Measurements from ENCODE around the gene MAFG. TPM values are rescaled to one million over a fixed set of nuclear protein-coding genes. Genes with fewer than 3 reads are reported as not detected.

Gene MAFG
- total and polyA plus RNA-seq, 2 experiments from 2014 or later: 21.3 to 28.5 TPM

- Histone ChIP-seq H3K27ac (no peak overlapping the region), H3K4me3 (no peak overlapping the region), H3K27me3 (no peaks in the 10 kb centered on the region), H3K36me3 (replicated peaks; ENCODE audit: insufficient read depth, low read depth) (no peaks in the 10 kb centered on the region), H3K9me3 (ENCODE audit: low read depth) (no peaks in the 10 kb centered on the region), H3K4me1 (ENCODE audit: insufficient read depth) (peaks cover 11% of the 10 kb centered on the region), H3K9me2 (replicated peaks; ENCODE audit: insufficient read depth) (no peaks in the 10 kb centered on the region), H3K4me2 (peak overlapping the region; percentile 91), H2AFZ (no peak overlapping the region), H4K20me1 (ENCODE audit: insufficient read depth, poor library complexity, severe bottlenecking) (peaks cover 3% of the 10 kb centered on the region), H3K79me2 (no peaks in the 10 kb centered on the region)
- no peak for DNase-seq (ENCODE audit: low spot score)
- 67% methylated on average over 16 of the region's 21 CpGs for WGBS (ENCODE audit: low lambda C conversion rate, missing lambda C conversion rate)
- TF ChIP-seq EZH2phosphoT487 (IDR thresholded peaks at IDR 0.05; ENCODE audit: low read depth, severe bottlenecking, unreplicated experiment) (no peak), CTCF (IDR thresholded peaks at IDR 0.05; ENCODE audit: poor library complexity) (no peak), EZH2 (IDR thresholded peaks at IDR 0.05; ENCODE audit: borderline replicate concordance) (no peak)
Measured at GRCh38 chr17:81901167-81902022, 26.1 kb downstream of the MAFG start.

- H3K4me3 ChIP-seq: no peak overlapping the region
- TF ChIP-seq EZH2 (IDR thresholded peaks at IDR 0.05; ENCODE audit: borderline replicate concordance) (no peak), EZH2phosphoT487 (IDR thresholded peaks at IDR 0.05; ENCODE audit: low read depth, severe bottlenecking, unreplicated experiment) (no peak), CTCF (IDR thresholded peaks at IDR 0.05; ENCODE audit: poor library complexity) (no peak)
- peaks cover 11% of the 10 kb centered on the region for H3K4me1 ChIP-seq (ENCODE audit: insufficient read depth)
- H3K9me3 ChIP-seq (ENCODE audit: low read depth): no peaks in the 10 kb centered on the region
- H3K9me2 ChIP-seq (replicated peaks; ENCODE audit: insufficient read depth): no peaks in the 10 kb centered on the region
- no peak for DNase-seq (ENCODE audit: low spot score)
- H2AFZ ChIP-seq: no peak overlapping the region
- no peak overlapping the region for H3K27ac ChIP-seq
- H3K27me3 ChIP-seq: no peaks in the 10 kb centered on the region
- H4K20me1 ChIP-seq (ENCODE audit: insufficient read depth, poor library complexity, severe bottlenecking): peaks cover 3% of the 10 kb centered on the region
- no peaks in the 10 kb centered on the region for H3K36me3 ChIP-seq (replicated peaks; ENCODE audit: insufficient read depth, low read depth)
- no peak overlapping the region for H3K4me2 ChIP-seq
- no peaks in the 10 kb centered on the region for H3K79me2 ChIP-seq
- WGBS (ENCODE audit: low lambda C conversion rate, missing lambda C conversion rate): 86% methylated on average over 18 of the region's 18 CpGs
Measured at GRCh38 chr17:81900181-81900820, 27.2 kb downstream of the MAFG start.

- no peaks in the 10 kb centered on the region for H3K79me2 ChIP-seq
- no peaks in the 10 kb centered on the region for H3K36me3 ChIP-seq (replicated peaks; ENCODE audit: insufficient read depth, low read depth)
- H2AFZ ChIP-seq: no peak overlapping the region
- TF ChIP-seq EZH2phosphoT487 (IDR thresholded peaks at IDR 0.05; ENCODE audit: low read depth, severe bottlenecking, unreplicated experiment) (no peak), CTCF (IDR thresholded peaks at IDR 0.05; ENCODE audit: poor library complexity) (no peak), EZH2 (IDR thresholded peaks at IDR 0.05; ENCODE audit: borderline replicate concordance) (no peak)
- no peaks in the 10 kb centered on the region for H3K9me2 ChIP-seq (replicated peaks; ENCODE audit: insufficient read depth)
- H3K9me3 ChIP-seq (ENCODE audit: low read depth): no peaks in the 10 kb centered on the region
- no peak overlapping the region for H3K4me2 ChIP-seq
- H3K27ac ChIP-seq: no peak overlapping the region
- H3K27me3 ChIP-seq: no peaks in the 10 kb centered on the region
- WGBS (ENCODE audit: low lambda C conversion rate, missing lambda C conversion rate): 97% methylated on average over 22 of the region's 22 CpGs
- no peak for DNase-seq (ENCODE audit: low spot score)
- peaks cover 11% of the 10 kb centered on the region for H3K4me1 ChIP-seq (ENCODE audit: insufficient read depth)
- peaks cover 3% of the 10 kb centered on the region for H4K20me1 ChIP-seq (ENCODE audit: insufficient read depth, poor library complexity, severe bottlenecking)
- H3K4me3 ChIP-seq: no peak overlapping the region
Measured at GRCh38 chr17:81899514-81900166, 27.9 kb downstream of the MAFG start.

Measured in hepatocyte (in vitro differentiated cells).